Calu3 (cell line): ENCODE data around the gene AMOTL1. TPM values are rescaled to one million over a fixed set of nuclear protein-coding genes. Genes with fewer than 3 reads are reported as not detected.

Experiments used
- BruUV-seq: library from RNA; stranded (reverse); fragments of 400-500 nt; replicated peaks from 2 replicates; lab custom pipeline; 2021; lab: Mats Ljungman, UMichigan
- CTCF ChIA-PET: fragments of 300-600 bp; sonication (Branson Sonifier 250); formaldehyde crosslinking; loops from one replicate; lab custom pipeline; 2022; ENCODE audit warnings: antibody characterized with exemption; lab: Charles Lee
- DNase-seq: peaks from one replicate; pipeline ENCODE4 v3.0.0; 2022
- H3K27ac Mint-ChIP-seq: one replicate; pipeline ENCODE4 v1.8.0; 2022; ENCODE audit warnings: mixed read lengths; ENCODE audit not compliant: unreplicated experiment
- H3K27me3 Mint-ChIP-seq: one replicate; pipeline ENCODE4 v1.8.0; 2022; ENCODE audit warnings: mixed read lengths; ENCODE audit not compliant: unreplicated experiment
- H3K36me3 Mint-ChIP-seq: one replicate; pipeline ENCODE4 v1.8.0; 2022; ENCODE audit warnings: mild to moderate bottlenecking, moderate library complexity, mixed read lengths; ENCODE audit not compliant: insufficient read depth, unreplicated experiment
- H3K4me1 Mint-ChIP-seq: one replicate; pipeline ENCODE4 v1.8.0; 2022; ENCODE audit warnings: mild to moderate bottlenecking, low read depth, mixed read lengths; ENCODE audit not compliant: unreplicated experiment
- H3K4me3 Mint-ChIP-seq: one replicate; pipeline ENCODE4 v1.8.0; 2022; ENCODE audit warnings: mild to moderate bottlenecking, low read depth, moderate library complexity, mixed read lengths; ENCODE audit not compliant: unreplicated experiment
- H3K9me3 Mint-ChIP-seq: one replicate; pipeline ENCODE4 v1.8.0; 2022; ENCODE audit warnings: low read depth, mixed read lengths; ENCODE audit not compliant: unreplicated experiment
- CTCF ChIP-seq: fragments of 200-600 bp; IDR thresholded peaks from one replicate; pipeline ENCODE4 v1.8.0; 2022; ENCODE audit warnings: antibody characterized with exemption; ENCODE audit not compliant: unreplicated experiment
- intact Hi-C: fragments of 100-400 bp; cut with micrococcal nuclease; formaldehyde crosslinking; loops from one replicate; pipeline ENCODE4 v1.10.0; 2022; ENCODE audit not compliant: unreplicated experiment
- total RNA-seq: library from RNA; stranded (reverse); gene quantifications from 2 replicates; pipeline ENCODE4 v1.2.3, GENCODE V29; 2022

AMOTL1 gene
- total RNA-seq, 1 experiment from 2014 or later: 24.2 TPM

GRCh38 chr11:94826415-94826814 lies 58.3 kb downstream of the AMOTL1 start:
- no peak for TF ChIP-seq CTCF
- intact Hi-C loops: no loop called here
- Mint-ChIP-seq H3K4me1 (peaks cover 4% of the 10 kb centered on the region), H3K36me3 (peaks cover 8% of the 10 kb centered on the region), H3K27ac (no peak overlapping the region), H3K9me3 (no peaks in the 10 kb centered on the region), H3K27me3 (no peaks in the 10 kb centered on the region), H3K4me3 (no peak overlapping the region)
- DNase-seq: no peak
- CTCF ChIA-PET: no interaction called here
- no TSS peak for BruUV-seq

GRCh38 chr11:94828088-94828487 lies 59.9 kb downstream of the AMOTL1 start:
- H3K36me3 Mint-ChIP-seq: peaks cover 13% of the 10 kb centered on the region
- intact Hi-C loops: no loop called here
- H3K27ac Mint-ChIP-seq: no peak overlapping the region
- no peak for DNase-seq
- TF ChIP-seq CTCF: no peak
- peaks cover 7% of the 10 kb centered on the region for H3K4me1 Mint-ChIP-seq
- no peak overlapping the region for H3K4me3 Mint-ChIP-seq
- no TSS peak for BruUV-seq
- H3K9me3 Mint-ChIP-seq: no peaks in the 10 kb centered on the region
- CTCF ChIA-PET: no interaction called here
- no peaks in the 10 kb centered on the region for H3K27me3 Mint-ChIP-seq

- no TSS peak for BruUV-seq
- Mint-ChIP-seq H3K27ac (no peak overlapping the region), H3K36me3 (peaks cover 13% of the 10 kb centered on the region), H3K4me3 (no peak overlapping the region), H3K27me3 (no peaks in the 10 kb centered on the region), H3K9me3 (no peaks in the 10 kb centered on the region), H3K4me1 (peaks cover 16% of the 10 kb centered on the region)
- no peak for TF ChIP-seq CTCF
- intact Hi-C loops: loop anchor here (5.0 kb wide), 1 partner anchor 39 kb away; no protein-coding TSS in a partner anchor
- CTCF ChIA-PET: no interaction called here
- DNase-seq: no peak
These were observed 62.8 kb downstream of the AMOTL1 start for GRCh38 chr11:94830722-94831510.

- no TSS peak for BruUV-seq
- H3K36me3 Mint-ChIP-seq: peaks cover 13% of the 10 kb centered on the region
- no peaks in the 10 kb centered on the region for H3K9me3 Mint-ChIP-seq
- no peak for TF ChIP-seq CTCF
- DNase-seq: no peak
- H3K27me3 Mint-ChIP-seq: no peaks in the 10 kb centered on the region
- intact Hi-C loops: loop anchor here (5.0 kb wide), 1 partner anchor 39 kb away; no protein-coding TSS in a partner anchor
- CTCF ChIA-PET: no interaction called here
- H3K4me3 Mint-ChIP-seq: no peak overlapping the region
- H3K4me1 Mint-ChIP-seq: peaks cover 16% of the 10 kb centered on the region
- H3K27ac Mint-ChIP-seq: no peak overlapping the region
These were observed 63.4 kb downstream of the AMOTL1 start for GRCh38 chr11:94831529-94831928.
